GM18502 (cell line): ENCODE results near the gene SDK1.
"Not testable (repeated sequence)": the region's sequence is repeated elsewhere in the genome, so short reads cannot be mapped to it uniquely, and the experiment has no call there.

ENCODE experiments used
- ATAC-seq: cut with Tn5 transposase; IDR thresholded peaks from one replicate; pipeline ENCODE4 v1.9.1; 2021; ENCODE audit warnings: mild to moderate bottlenecking; ENCODE audit not compliant: unreplicated experiment, poor library complexity

SDK1 gene

DNA sequence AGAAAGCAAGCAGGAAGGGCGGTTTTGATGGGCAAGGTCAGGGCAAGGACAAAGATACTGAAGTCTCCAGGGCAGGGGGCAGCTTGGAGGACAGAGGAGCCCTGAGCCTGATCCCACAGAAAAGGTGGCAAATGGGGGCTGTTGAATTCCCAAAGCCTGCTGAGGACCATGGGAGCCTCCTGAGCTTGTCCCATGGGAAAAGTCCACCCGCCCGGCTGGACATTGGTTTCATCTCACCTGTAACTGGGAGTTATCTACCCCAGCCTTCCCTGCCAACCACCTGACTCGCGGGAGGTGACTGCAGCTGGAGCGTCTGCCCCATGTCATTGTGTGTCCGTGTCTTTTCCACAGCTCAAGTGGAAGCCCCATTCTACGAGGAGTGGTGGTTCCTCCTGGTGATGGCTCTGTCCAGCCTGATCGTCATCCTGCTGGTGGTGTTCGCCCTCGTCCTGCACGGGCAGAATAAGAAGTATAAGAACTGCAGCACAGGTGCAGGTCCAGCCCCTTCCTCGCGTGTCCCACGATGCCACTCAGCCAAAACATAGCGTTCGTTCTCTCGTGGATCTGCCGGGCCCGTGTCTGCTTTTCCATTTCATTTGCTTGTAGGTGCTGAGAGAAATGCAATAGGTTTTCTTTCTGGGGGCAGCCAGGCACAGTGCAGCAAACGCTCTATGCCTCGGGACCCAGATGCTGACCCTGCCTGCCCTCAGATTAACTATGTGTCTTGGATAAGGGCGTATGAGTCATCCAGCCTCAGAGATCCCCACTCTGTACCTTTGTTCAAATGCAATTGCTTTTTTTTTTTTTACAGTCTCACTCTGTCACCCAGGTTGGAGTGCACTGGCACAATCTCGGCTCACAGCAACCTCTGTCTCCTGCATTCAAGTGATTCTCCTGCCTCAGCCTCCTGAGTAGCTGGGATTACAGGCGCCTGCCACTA, 936.5 kb downstream of the SDK1 start:
- ATAC-seq = no peak

DNA sequence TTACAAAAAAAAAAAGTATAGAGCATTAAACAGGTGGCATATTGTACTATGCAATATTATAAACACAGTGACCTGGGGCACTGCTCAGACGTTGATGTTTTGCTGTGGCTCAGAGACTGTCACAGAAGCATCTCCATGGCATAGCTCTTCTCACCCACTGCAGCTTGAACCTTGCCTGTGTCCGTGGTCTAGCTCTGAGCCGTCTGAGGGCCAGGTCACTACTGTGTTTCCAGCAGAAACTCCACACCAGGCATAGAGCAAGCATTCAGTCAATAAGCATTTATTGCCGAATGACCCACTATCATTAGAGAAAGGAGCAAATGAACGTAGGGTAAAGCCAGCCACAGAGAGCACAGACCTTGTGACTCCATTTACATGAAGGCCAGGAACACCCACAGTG, 937.8 kb downstream of the SDK1 start:
- no peak for ATAC-seq

DNA sequence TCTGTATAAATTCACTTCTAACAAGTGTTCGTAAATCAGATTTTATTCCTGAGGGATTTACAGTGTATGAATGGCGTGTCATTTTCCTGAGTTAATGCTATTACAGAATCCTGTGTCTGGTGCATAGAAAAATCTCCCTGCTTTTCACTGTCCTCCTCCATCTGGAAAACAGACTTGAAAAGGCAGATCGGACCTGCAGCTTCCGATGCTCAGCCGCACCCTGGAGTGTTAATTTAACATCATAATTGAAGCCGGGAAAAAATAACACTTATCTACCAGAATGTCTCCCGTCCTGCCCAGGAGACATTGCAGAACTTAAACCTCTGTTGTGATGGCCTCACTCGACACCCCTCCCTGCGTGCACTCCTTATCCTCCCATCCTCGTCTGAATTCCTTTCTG, 939.0 kb downstream of the SDK1 start:
- ATAC-seq = no peak

DNA sequence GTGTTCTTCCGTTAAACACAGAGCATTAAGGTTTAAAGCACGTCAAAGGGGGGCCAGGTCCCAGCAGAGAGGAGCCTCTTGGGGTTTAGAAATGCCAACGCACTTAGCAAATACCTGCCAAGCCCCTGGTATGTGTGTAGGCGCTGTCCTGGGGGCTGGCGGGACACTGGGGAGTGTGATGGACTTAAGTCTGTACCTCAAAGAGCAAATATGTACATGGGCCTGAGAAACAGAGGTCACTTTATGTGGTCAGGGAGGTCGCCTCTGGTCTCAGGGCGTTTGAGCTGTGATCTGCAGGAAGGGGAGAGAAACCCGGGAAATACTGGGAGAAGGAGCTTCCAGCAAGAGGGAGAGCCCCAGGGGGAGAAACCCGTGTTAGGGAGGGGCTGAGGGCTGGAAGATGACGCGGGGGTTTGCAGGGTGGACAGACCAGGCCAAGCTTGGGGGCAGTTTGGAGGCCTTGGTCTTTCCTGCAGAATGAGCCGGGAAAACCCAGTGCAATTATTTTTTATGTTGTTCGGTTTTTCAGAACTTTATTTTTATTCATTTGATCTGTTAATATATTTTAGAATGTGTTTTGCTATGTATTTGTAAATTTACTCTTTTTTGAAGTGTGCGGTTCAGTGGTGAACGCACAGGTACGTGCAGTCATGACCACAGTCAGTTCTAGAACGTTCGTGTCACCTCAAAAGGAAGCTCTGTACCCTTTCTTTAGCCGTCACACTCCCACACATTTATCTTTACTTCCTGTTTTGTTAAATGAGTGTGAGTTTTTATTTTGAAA, 939.7 kb downstream of the SDK1 start:
- ATAC-seq = no peak

DNA sequence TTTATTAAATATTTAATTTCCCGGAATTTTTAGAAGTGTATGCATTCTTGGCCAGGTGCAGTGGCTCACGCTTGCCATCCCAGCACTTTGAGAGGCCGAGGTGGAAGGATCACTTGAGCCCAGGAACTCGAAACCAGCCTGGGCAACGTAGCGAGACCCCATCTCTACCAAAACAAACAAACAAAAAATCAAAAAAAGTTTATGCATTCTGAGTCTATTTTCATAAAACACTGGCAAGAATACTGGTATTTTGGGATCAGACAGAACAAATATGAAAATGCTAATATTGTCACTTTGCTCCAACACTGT, 940.2 kb downstream of the SDK1 start:
- ATAC-seq = no peak

DNA sequence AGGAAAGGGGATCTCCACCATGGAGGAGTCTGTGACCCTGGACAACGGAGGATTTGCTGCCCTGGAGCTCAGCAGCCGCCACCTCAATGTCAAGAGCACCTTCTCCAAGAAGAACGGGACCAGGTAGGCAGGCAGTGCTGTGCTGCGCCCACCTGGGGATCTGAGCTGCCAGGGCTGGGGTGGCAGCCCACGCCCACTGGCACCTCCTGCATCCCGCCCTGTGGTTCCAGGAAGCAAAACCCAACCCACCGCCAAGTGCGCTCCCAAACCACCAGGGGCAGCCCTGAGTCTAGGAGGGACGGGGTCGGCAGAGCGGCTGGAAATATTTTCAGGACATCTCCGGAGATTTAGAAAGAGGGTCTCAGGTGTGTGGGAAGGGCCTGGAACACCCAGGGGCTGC, 940.7 kb downstream of the SDK1 start:
- ATAC-seq = no peak

DNA sequence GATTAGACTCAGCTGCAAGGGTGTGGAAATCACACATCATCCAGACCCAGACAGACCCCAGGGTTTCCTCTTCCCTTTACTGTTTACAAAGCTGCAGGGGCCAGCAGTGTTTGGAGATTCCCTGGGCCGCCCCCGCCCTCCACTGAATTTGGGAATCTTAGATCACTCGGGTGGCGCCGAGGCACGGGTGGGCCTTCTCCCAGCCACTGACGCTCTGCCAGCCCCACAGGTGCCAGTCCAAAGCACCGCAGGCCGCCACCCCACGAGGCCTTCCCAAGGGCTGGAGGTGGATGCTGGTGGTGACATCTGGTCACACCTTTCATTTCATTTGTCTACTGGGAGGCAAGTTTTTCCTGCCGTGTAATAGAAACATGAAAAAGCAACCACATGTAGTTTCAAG, 941.7 kb downstream of the SDK1 start:
- ATAC-seq = no peak

DNA sequence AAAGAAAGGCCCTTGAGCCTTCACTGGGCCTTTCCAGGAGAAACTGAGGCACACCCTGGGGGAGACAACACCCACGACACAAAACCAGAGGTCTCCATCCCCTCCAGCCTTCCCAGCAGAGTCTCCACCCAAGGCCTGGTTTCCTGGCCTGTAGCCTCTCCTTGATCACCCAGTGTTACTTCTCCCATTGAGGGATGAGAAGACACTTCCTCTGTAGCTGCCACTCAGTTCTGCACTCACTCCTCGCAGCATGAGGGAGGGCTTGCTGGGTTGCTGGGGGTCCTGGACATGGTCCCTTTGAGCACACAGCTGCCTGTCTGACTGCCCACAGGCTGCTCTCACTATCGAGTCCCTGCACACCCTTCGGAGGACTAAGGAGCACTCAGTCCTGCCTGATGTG, 943.0 kb downstream of the SDK1 start:
- ATAC-seq = no peak

DNA sequence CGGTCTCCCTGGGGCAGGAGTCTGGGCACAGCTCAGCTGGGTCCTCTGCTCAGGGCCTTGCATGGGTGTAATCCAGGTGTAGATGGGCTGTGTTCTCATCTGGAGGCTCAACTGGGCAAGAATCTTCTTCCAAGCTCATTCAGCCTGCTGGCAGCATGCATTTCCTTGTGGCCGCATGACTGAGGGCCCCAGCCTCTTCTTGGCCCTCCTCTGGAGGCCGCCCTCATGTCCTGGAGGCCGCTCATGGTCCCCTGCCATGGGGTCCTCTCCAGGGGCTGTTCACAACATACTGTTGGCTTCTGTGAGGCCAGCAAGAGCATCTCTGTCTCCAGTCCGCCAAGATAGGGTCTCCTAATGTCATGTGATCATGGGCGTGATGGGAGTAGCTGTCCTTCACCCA, 943.6 kb downstream of the SDK1 start:
- ATAC-seq = no peak

DNA sequence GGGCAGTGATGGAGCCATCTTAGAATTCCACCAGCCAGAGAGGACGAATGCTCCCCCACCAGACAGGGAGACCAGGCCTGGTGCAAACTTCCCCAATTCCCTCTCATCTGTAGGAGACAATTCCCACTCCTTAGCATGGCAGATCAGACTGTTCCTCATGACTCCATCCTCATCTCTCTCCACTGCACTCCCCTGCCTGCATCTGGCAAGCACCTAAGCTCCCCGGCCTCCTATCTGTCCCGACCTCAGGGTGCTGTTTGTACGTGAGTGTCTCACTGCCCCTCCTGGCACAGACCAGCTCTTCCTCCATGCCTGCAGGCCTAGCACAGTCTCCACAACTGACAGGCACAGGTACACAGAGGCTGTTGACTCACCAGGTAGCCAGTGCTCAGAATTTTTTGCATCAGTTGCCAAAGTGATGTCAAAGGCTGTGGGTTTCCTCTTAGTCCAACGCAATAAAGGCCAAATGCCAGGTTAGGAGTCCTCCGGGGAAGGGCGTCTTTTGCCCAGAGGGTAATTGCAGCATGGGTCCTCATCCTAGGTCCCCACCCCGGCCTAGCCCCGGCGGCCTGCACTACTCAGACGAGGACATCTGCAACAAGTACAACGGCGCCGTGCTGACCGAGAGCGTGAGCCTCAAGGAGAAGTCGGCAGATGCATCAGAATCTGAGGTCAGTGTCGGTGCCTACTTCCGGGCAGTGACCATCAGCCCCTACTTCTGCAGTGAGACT, 944.2 kb downstream of the SDK1 start:
- no peak for ATAC-seq

DNA sequence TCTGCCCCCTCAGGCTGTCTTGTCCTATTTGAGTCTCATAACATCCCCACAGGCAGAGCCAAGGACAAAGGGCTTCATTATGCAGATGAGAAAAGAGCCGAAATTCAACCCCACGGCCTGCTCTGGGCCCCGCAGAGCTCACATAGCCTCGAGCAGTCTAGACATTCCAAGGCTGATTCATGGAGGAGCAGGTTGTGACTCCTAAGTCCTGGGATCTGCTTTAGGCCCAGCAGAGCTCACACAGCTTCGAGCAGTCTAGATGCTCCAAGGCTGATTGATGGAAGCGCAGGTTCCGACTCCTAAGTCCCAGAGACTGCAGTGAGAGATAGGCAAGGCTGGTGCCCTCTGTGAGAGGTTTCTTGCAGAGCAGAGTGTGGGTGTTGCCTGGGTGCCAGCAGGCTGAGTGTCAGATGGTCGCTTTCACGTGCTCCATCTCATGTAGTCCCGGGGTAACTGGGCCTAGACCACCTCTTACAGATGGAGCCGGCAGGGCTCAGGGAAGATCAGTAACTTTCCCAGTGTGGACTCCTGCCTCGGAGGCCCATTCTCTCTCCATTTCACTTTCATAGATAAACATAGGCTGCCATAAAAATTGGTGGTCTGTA, 944.9 kb downstream of the SDK1 start:
- ATAC-seq = no peak

DNA sequence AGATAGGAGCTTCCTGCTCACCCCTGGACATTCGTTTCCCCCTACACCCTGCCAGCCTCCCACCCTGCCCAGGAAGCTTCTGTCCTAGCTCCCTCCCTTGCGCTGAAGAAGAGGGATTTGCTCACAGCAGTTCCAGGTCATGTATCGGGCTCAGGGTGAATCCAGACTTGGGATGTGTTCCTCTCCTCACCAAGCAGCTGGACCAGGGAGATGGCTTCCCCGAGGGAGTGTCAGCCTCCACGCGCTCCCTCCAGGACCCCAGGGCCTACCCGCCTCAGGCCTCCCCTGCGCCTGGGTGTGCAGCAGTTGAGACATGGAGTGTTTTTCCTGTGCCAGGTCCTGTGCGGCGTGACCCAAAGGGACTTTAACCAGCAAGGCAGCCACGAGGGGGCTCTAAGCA, 945.5 kb downstream of the SDK1 start:
- no peak for ATAC-seq

DNA sequence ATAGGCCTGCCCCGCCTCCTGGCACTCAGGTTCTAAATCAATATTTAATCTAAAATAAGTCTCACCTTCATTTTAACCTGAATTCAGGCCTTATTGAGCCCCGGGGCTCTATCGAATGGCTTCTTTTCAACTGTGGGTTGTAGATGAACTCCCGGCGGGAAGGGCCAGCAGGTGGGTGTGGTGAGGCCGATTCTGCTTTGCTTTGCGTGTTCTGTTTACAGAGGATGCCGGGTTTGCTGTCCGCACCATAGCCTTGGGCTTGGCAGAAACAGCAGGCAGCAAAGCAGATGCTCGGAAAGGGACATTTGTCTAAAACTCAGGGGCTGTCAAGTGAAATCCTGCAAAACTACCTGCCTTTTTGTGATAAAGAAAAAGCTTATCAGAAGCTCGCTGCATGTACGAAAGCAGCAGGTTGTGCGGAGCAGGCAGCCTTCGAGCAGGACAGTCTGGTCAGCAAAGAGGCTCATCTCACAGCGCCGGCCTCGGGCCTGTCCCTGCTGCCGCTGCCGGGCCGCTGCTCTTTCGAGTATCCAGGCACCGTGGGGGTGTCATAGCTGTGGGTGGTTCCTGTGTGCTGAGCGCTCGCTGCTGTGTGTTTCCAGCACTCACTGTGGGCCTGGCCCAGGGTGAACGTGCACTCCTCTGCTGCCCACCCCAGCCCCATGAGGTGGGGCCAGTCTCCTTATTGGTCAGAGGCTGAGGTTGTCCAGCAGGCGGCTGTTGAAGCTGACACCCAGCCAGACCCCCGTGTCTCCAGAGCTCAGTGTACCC, 946.2 kb downstream of the SDK1 start:
- no peak for ATAC-seq

DNA sequence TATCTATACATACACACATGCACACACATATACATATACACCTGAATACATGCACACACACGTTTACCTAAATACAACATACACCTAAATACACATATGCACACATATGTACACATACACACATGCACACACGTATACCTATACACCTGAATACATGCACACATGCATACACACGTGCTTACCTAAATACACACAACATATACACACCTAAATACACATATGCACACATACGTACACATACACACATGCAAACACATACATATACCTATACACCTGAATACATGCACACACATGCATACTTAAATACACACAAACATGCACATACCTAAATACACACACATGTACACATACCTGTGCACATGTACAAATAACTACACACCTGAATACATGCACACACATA, 947.2 kb downstream of the SDK1 start:
- ATAC-seq = no peak

DNA sequence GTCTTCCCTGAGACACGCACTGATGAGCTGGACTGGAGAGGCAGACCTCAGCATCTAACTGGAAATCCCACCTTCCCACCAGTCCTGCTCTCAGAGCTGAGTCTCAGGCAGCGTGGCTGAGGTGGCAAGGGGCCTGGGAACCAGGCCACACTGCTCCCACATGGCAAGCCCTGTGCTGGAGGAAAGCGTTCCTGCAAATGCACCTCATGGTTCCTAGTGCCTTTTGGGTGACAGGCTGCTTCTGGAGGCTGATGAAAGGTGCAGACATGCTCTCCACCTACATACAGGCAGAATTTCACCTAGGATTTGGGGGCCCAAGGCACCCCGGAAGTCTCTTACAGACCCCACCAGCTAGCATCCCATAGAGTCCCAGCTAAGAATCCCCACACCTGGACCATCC, 948.2 kb downstream of the SDK1 start:
- no peak for ATAC-seq

DNA sequence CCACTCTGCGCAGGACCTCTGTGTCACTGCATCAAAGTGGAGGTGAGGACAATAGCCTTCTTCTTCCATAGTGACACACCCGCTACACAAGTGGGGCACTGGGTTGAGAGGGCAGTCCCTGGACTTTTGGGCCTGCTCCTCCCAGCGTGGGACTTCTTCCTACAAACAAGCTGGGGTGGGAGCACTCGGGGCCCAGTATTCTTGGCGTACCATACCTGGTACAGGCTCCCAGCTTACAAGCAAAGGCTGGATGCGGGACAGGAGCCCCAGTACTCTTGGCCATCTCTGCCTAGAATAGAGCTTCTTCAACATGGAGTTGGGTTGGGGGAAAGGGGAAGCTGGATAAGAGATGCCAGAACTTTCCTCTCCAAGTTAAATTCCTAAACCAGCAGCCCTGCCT, 954.3 kb downstream of the SDK1 start:
- ATAC-seq = no peak

DNA sequence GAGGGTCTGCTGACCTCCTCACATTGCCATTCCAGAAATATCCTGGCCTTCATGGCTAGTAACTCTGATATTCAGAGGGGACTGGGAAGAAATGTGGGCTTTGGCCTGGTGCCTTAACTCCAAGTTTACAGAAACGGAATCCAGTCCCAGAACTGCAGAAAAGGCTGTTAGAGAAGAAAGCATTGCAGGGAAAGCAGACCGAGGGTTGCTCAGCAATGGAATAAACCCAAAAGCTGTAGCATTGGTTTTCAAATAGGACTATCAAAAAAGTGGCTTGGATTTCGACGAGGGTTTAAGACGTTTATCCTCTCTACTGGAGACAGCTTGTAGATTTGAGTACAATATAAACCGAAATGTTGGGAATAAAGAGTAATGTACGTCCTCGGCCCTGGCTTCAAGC, 955.2 kb downstream of the SDK1 start:
- ATAC-seq = no peak

DNA sequence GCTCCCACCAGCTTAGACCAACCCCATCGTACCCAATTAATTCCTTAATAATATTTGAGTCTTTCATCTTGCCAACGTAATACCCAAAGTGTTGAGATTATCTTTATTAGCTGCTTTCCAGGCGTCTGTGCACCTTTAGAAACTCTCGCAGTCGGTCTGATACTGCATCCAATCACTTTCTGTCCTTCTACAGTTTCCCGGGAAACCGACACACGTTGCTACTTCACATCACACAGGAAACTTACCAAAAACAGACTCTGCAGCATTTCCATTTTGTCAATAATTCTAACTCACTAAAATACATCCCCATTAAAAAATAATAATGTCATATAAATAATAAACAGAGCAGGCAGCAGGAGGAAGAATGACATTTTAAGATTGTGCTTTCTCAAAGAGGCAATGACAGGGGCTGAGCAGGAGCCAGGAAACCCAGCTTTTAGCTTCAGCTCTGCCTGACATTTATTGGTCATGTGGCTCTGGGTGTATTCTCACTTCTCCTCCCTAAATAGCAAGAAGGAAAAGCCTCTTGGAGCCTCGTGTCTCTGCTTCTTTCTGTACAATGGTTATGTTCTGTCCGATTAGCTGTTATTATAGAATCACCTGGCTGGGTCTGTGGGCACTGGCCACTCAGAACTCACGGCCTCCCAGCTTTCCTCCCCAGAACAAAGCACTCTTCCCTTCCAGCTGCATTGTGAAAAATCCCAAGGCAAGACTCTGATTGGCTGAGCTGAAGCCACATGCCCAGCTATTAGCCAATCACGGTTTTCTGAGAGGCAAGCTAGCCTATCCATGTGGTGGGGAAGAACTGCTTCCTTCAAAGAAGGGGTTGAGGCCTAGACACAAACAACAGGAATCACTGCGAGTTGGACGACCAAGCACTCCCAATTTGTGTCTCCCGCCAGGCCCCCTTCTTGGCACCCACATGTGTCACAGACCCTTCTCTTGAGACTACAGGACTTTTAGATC, 956.4 kb downstream of the SDK1 start:
- no peak for ATAC-seq

DNA sequence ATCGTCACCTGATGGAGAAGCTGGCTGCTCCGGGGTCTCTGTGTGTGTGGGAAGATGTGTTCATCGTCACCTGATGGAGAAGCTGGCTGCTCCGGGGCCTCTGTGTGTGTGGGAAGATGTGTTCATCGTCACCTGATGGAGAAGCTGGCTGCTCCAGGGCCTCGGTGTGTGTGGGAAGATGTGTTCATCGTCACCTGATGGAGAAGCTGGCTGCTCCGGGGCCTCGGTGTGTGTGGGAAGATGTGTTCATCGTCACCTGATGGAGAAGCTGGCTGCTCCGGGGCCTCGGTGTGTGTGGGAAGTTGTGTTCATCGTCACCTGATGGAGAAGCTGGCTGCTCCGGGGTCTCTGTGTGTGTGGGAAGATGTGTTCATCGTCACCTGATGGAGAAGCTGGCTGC, 959.1 kb downstream of the SDK1 start:
- not testable (repeated sequence) for ATAC-seq
